BE2C (cell line): Measurements from ENCODE around the gene RIN3.

ENCODE experiments used
- DNase-seq: peaks from one replicate; pipeline ENCODE4 v3.0.0-alpha.2; 2020
- H3K27me3 ChIP-seq: fragments of 250-450 bp; sonication (Bioruptor Pico); 2 replicates; pipeline ENCODE4 v1.5.1; 2020; ENCODE audit warnings: mild to moderate bottlenecking
- H3K36me3 ChIP-seq: fragments of 250-450 bp; sonication (Bioruptor Pico); 2 replicates; pipeline ENCODE4 v1.5.1; 2020; ENCODE audit warnings: mild to moderate bottlenecking
- H3K4me1 ChIP-seq: fragments of 250-450 bp; sonication (Bioruptor Pico); 2 replicates; pipeline ENCODE4 v1.5.1; 2020
- H3K4me3 ChIP-seq: 2 replicates; pipeline ENCODE4 v1.5.1; 2011; ENCODE audit warnings: low read depth, low read length
- H3K9me3 ChIP-seq: fragments of 250-450 bp; sonication (Bioruptor Pico); 2 replicates; pipeline ENCODE4 v1.5.1; 2020
- CTCF ChIP-seq: IDR thresholded peaks from 2 replicates; pipeline ENCODE4 v1.5.1; 2012; ENCODE audit warnings: mild to moderate bottlenecking, low read depth, low read length

The RIN3 gene

DNA sequence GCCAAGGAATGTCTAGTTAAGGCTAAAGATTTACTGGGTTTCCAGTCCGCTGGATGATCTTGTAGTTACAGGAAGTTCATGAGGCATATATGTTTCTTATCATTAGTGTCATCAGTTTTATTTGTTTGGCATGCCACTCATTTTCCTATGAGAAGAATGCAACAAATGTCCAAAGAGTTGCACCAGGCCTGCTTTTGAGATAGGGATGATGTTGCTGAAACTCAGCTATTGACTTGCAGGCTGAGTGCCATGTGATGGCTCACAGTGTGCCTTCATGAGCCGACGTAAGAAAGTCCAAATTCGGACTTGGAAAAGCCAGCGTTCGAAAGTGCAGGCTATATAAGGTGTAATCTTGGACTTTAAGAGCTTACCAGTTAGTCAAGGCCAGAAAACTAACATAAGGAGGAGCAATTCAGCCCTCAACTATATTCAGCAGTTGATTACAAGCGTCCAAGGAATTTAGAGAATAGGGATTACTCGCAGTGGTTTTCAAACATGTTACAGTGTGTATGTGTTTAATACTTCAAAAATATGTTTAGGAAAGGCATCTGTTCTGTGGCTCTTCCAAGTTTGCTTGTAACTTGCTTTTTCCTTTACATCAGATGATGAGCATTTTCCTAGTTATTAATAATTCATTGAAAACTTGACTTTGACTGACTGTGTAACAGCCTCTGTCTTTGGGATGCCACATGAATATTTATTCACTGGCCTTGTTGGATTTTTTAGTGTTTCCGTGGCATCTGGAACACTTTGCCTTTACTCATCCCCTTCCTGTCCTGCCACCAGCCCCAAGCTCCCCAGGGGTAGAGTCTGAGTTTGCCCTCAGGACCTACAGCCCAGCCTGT lies 133.6 kb downstream of the RIN3 start:
- no peak for TF ChIP-seq CTCF
- H3K27me3 ChIP-seq, result no peaks in the 10 kb centered on the region
- H3K36me3 ChIP-seq, result no peaks in the 10 kb centered on the region
- DNase-seq, result no peak
- no peaks in the 10 kb centered on the region for H3K9me3 ChIP-seq
- no peak overlapping the region for H3K4me3 ChIP-seq
- H3K4me1 ChIP-seq, result no peaks in the 10 kb centered on the region

- no peak for DNase-seq
- no peaks in the 10 kb centered on the region for H3K36me3 ChIP-seq
- H3K9me3 ChIP-seq, result no peaks in the 10 kb centered on the region
- H3K27me3 ChIP-seq, result no peaks in the 10 kb centered on the region
- H3K4me3 ChIP-seq, result no peak overlapping the region
- H3K4me1 ChIP-seq, result no peaks in the 10 kb centered on the region
- no peak for TF ChIP-seq CTCF
Observed at GRCh38 chr14:92647797-92648279, 134.3 kb downstream of the RIN3 start.

DNA sequence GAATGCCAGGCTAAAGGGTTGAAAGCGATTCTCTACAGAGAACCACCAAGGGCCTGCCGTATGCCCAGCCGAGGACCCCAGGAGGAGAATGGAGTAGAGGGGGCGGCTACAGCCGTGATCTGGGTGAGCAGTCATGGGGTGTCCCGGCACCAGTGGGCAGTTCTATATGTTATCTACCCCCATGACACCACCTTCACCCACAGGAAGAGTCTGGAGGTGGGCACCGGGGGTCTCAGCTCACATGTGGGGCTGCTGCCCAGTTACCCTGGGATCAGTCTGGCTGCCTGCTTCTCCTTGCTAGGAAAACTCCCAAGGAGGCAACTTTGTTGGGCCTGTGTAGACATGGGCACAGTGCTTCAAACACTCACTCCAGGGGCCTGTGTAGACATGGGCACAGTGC lies 135.5 kb downstream of the RIN3 start:
- no peak for DNase-seq
- H3K4me3 ChIP-seq, result no peak overlapping the region
- H3K4me1 ChIP-seq, result no peaks in the 10 kb centered on the region
- H3K9me3 ChIP-seq, result no peaks in the 10 kb centered on the region
- TF ChIP-seq CTCF, result no peak
- H3K36me3 ChIP-seq, result no peaks in the 10 kb centered on the region
- no peaks in the 10 kb centered on the region for H3K27me3 ChIP-seq

- Histone ChIP-seq H3K4me1 (no peaks in the 10 kb centered on the region), H3K4me3 (no peak overlapping the region), H3K36me3 (no peaks in the 10 kb centered on the region), H3K27me3 (no peaks in the 10 kb centered on the region), H3K9me3 (no peaks in the 10 kb centered on the region)
- TF ChIP-seq CTCF, result no peak
- DNase-seq, result no peak
Observed at GRCh38 chr14:92649934-92650545, 136.5 kb downstream of the RIN3 start.

DNA sequence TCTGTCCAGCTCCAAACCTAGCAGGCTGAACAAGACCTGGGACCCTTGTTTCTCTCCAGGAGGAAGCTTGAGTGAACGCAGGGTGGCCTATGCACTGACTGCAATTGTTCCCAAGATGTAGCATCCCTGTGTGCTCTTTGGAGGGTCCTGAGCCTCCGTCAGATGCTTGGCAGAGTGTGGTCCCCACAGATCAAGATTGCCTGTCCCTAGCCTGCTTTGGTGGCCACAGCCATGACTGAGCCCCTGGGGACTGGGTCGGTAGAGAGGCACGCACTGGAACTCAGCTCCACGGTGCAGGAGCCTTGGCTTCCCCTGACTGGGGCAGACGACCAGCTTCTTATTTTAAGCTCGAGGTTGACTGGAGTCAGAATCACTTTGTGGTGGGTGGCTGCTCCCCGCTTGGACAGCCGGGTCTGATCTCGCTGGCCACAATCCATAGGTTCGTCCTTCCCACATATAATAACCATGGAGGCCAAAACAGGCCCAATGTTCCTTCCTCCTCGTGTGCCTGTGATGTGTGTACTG lies 137.1 kb downstream of the RIN3 start:
- Histone ChIP-seq H3K4me3 (no peak overlapping the region), H3K9me3 (no peaks in the 10 kb centered on the region), H3K27me3 (no peaks in the 10 kb centered on the region), H3K36me3 (no peaks in the 10 kb centered on the region), H3K4me1 (no peaks in the 10 kb centered on the region)
- DNase-seq, result no peak
- TF ChIP-seq CTCF, result no peak
